Skin epidermis (tissue), 12 donors: Measurements from ENCODE around the gene FOCAD.
"Not testable (repeated sequence)": the region's sequence is repeated elsewhere in the genome, so short reads cannot be mapped to it uniquely, and the experiment has no call there.

Experiments used
- H3K27ac ChIP-seq, 21 experiments: fragments of 200-600 bp; sonication (generic) in 11 of 21; one replicate each; pipeline ENCODE4 v1.5.0; 2020; ENCODE audit warnings: mild to moderate bottlenecking in 3 of 21, inconsistent platforms in 2 of 21, moderate library complexity in 2 of 21
- H3K4me3 ChIP-seq, 7 experiments: fragments of 200-600 bp; sonication (generic) in 2 of 7; one replicate each; pipeline ENCODE4 v1.5.0; 2020; ENCODE audit warnings: inconsistent platforms in 2 of 7, mild to moderate bottlenecking in 2 of 7, moderate library complexity in 1 of 7

Gene FOCAD

DNA sequence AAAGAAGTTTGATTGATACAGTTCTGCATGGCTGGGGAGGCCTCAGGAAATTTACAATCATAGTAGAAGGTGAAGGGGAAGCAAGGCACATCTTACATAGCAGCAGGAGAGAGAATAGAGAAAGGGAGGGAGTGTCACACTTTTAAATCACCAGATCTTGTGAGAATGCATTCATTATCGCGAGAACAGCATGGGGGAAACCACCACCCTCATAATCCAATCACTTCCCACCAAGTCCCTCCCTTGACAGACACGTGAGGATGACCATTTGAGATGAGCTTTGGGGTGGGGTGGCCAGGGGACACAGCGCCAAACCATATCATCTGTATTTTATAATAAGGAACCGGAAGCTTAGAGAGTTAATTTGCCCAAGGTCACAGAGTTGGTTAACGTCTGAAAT lies 13.7 kb upstream of the FOCAD start:
- Histone ChIP-seq H3K27ac (no peak overlapping the region), H3K4me3 (no peak overlapping the region)

DNA sequence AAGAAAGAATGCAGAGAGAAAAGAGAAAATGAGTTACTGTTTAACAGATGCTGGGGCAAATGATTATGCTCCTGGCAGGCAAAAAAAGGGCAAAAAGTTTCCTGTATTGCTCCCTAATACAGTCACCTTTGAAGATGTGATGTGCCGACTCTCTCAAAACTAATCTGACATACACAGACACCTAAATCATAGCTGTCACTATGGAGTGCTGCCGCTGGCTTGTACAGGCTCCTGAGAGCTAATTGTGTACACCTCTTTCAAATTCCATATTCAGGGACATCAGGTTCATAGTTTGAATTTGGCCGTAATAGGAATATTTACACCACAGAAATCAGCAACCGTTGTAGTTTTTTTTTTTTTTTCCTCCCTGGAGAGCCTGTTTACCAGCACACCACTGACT lies 12.4 kb upstream of the FOCAD start:
- Histone ChIP-seq H3K4me3 (no peak overlapping the region), H3K27ac (no peak overlapping the region)

DNA sequence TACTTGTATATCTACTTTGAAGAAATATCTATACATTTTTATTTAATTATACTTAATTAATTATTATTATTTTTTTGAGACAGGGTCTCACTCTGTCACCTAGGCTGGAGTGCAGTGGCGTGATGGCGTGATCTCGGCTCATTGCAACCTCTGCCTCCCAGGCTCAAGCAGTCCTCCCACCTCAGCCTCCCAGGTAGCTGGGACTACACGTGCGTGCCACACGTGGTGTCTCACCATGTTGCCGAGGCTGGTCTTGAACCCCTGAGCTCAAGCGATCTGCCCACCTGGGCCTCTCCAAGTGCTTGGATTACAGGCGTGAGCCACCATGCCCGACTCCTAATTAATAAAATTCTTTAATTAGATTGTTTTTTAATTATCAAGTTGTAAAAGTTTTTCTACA lies 10.5 kb upstream of the FOCAD start:
- not testable (repeated sequence) for H3K4me3 ChIP-seq, H3K27ac ChIP-seq

DNA sequence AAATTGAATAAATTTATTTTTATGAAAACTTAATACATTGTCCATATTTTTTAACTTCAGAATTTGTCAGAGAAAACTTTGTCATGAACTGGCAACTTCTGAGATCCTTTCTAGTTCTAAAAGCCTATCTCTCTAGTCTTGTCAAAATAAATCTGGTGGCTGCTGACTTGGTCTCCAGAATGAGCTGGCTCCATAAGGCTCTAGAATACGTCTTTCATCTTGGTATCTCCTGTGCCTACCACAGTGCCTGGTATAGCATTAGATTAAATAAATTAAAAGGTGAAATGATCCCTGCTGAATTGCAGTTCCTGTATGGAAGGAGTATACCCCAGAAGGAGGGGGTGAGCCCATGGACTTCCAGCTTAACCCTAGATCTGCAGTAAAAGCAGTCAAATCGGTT lies 2.6 kb upstream of the FOCAD start:
- H3K27ac ChIP-seq, result no peak overlapping the region
- H3K4me3 ChIP-seq, result no peak overlapping the region

DNA sequence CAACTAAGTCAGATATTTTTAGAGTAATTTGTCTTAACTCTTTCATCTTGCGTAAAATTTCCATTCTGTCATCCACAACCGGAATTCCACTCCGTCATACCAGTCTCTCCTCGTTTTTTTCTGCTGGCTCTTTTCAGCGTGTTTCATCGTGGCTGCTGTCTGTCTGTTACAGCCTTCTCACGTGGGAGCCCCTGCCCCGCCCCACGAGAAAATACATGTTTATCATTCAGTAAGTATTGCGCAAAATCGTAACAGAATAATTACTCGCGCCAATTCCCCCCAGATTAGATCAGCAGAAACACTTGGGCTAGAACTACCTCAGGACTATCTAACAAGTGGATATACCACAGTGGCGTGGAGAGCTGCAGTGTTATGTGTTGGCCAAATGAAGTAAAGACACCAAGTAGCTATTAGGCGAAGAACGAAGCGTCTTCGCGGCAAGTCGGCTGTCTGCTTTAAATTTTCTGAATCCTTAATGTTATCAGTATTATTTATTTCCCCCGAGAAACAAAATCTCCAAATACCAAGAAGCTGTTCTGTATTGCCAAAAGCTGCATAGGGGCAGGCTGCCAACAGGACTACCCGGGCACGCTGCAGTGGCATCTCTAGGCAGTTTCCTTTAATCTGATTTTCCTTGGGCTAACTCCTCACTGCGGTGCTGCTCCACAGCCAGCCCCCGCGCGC lies 566 bp upstream of the FOCAD start:
- peak overlapping the region; percentile 53 to 98 (median 84) for H3K4me3 ChIP-seq
- peak overlapping the region in 19 of 21 experiments; percentile 3 to 96 (median 85) for H3K27ac ChIP-seq

DNA sequence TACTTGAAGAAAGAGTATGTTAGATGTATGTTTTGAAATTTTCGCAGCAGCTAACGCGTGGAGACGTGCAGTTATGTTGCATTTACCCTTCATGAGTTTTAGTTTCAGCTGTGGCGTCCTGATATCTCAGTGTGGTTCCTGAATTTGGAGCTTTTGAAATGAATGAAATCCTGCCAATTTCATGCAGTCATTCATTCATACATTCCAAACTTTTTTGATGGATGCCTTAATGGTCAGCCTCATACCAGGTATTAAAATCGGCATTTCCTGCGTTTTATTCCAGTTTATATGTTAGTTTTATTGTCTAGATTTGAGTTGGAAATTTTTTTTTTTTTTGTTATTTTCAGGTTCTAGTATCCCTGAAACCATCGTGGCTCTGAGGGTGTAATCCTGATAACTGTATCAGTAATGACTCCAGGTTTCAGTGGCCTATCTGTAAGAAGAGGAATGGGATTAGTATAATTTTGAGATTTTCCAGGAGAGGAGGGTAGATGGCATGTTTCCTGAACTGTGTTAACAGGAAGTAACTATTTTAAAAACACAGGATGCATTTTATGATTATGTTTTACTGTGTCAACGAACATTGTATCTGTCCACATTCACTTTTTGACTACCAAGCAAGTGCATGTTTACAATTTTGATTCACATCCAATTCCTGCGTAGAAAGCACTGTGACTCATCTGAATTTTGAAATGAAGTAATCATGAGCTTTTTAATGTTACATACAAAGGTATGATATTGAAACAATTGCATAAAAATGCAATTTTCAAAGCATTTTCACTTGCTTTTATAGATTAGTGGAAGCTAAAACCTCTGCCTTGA lies 1.0 kb downstream of the FOCAD start:
- Histone ChIP-seq H3K4me3 (peak overlapping the region; percentile 53 to 98 (median 84)), H3K27ac (peak overlapping the region in 19 of 21 experiments; percentile 73 to 98 (median 91))

DNA sequence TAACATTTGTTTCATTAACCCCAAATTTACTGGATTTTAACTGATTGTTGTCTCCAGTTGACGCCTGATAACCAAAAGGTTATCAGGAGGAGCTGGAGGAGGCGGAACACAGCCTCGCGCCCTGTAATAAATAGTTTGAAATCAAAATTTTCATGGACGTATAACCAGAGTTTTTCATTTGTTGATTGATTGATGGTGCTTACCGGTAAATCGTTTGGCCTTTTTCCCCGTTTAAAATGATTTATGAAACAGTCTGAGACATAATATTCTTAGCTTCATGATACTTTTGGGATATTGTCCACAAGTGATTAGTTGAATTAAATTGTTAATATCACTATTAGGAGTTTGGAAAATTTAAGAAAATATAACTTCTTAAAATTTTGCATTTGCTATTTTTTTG lies 1.7 kb downstream of the FOCAD start:
- no peak overlapping the region for H3K4me3 ChIP-seq
- H3K27ac ChIP-seq, result peak overlapping the region in 3 of 21 experiments; percentile 37 to 91 (median 88)

DNA sequence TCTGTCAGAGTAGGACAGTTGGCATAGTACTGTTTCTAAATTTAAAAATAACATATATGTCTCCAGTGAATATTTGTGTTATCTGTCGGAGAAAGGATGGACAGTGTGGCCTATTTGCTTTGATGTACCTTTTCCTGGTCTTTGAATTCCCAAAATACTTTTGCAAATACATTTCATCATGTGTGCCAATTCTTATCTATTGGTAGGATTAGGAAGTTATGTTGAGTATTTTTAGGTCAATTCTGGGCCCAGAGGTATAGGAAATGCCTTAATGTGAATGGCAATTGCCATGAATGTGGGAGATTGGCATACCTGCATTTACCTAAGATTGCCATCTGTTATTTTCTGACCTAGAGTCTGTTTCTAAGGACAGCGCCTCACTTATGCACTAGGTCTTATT lies 5.8 kb downstream of the FOCAD start:
- Histone ChIP-seq H3K27ac (no peak overlapping the region), H3K4me3 (no peak overlapping the region)

DNA sequence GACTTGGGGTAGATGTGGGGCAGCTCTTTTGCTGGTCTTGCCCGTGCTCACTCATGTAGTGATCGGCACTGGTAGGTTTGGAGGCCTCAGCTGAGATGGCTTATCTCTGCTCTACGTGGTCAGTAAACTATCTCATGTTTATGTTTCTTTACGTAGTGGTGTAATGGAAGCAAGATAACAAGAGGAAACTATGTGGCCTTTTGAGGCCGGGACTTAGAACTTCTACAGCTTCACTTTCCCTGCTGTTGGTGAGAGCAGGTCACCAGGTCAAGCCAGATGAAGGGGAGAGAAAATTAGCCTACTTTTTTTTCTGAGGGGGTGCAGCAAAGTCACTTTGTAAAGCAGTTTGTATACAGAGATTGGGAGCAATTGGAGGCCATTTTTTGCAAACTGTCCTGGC lies 8.5 kb downstream of the FOCAD start:
- no peak overlapping the region for H3K27ac ChIP-seq

DNA sequence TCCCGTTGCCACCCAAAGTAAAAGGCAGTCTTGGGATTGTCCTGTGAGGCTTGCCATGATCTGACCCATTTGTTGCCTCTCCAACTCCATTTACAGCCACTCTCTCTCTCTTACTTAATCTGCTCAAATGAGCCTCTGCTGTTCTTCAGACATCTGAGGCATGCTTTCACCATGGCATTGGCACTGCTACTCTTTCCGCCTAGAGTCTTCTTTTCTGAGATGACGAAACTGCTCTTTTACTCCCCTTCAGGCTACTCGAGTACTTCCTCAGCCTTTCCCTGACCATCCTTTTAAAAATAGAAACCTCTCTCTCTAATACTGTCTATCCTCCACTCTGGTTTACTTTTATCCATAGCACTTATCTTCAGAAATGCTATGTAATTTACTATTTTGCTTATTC lies 9.0 kb downstream of the FOCAD start:
- Histone ChIP-seq H3K4me3 (no peak overlapping the region), H3K27ac (no peak overlapping the region)

More for the DNA sequence above, 8.5 kb downstream of the FOCAD start:
- H3K4me3 ChIP-seq, result no peak overlapping the region

DNA sequence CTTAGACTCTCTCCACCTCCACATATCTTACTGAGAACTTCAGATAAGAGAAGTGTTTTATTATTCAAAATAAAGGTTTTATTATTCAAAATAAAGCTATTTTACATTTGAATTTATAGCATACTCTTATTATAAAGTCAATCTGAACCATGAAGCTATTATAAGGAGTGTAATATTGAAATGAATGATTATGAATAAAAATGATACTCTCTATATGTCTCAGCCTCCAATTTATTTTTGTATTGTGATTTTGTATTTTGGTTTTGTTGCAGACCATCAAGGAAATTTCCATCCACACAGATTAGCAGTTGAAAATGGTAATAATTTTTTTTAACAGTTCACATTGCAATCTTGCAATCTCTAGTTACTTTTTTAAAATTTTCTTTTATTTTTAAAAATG lies 10.2 kb downstream of the FOCAD start:
- Histone ChIP-seq H3K27ac (no peak overlapping the region), H3K4me3 (no peak overlapping the region)

DNA sequence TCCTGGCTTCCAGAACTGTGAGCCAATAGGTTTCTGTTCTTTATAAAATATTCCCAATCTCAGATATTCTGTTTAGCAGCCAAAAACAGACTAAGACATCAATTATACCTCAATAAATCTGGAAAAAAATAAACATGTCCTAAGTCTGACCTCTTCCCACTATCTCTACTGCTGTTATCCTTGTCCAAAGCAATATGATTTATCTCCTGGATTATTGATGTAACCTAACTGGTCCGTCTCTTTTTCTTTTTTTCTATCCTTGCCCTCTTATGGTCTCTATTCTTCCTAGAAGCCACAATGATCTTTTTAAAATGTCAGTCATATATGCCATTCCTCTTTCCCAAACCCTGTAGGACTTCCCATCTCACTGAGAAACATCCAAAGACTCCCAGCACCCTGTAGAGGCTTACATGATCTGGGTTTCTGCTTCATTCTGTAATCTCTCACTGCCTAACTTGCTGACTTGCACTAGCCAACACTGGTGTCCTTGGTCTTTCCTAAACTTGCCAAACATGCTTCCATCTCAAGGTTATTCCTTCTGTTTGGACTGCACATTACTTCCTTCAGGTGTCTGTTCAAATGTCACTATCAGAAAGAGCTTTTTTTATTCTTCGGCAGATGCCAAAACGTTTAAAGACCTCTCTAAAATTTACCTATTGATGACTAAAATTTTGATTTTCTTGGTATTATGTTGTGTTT lies 13.1 kb downstream of the FOCAD start:
- no peak overlapping the region for H3K27ac ChIP-seq

DNA sequence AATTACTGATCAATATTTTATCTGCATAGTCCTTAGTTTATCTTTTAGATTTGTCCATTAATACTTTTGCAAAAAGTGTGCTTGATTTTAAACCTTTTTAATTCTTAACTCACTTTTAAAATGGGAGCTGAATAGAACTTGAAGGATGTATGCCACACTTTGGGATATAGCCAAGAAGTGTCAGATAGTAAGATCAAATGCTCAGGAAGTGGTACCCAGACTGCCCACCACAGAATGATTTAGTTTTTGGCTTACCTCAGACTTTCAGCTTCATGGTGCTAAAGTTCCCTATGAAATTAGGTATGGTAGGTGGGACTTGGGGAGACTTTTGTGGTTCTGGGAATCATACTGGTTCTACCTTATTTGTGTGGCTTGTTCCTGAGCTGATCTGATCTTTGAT lies 14.7 kb downstream of the FOCAD start:
- Histone ChIP-seq H3K4me3 (no peak overlapping the region), H3K27ac (no peak overlapping the region)

More for the DNA sequence above, 13.1 kb downstream of the FOCAD start:
- H3K4me3 ChIP-seq, result no peak overlapping the region

DNA sequence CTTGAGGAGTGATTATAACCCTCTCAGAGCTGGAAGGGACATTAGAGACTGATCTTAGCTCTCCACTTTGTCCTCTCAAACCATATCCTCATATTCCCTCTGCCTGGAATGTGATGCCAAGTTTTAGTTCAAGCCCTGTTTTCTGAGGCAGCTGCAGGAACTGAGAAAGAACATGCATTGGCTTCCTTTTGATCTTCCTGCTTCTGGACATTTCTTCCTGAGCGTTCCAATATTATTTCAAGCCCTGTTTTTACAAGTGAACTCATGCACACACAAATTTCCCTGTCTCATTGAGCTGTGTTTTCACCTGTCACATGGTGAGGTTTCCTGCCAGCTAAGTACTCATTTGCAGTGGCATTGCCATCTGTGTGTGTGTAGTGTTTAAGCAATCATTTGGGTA lies 17.0 kb downstream of the FOCAD start:
- peak overlapping the region in 1 of 21 experiments; percentile 17 for H3K27ac ChIP-seq
- H3K4me3 ChIP-seq, result no peak overlapping the region

DNA sequence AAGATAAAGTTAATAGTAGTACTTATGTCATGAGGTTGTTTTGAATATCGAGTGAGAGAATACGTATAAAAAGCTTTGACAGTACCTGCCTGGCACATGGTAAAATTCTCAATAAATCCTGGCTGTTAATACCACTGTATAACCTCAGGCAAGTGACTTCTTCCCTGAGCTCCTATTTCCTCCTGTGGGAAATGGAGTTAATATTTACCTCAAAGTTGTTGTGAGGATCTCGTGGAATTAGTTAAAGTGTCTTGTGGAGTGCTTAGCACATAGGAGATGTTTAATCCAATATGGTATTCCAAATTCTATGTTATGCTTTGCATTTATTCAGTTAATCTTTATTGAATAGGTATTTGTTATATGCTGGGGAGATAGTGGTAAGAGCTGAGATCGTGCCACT lies 18.5 kb downstream of the FOCAD start:
- Histone ChIP-seq H3K27ac (no peak overlapping the region), H3K4me3 (no peak overlapping the region)

DNA sequence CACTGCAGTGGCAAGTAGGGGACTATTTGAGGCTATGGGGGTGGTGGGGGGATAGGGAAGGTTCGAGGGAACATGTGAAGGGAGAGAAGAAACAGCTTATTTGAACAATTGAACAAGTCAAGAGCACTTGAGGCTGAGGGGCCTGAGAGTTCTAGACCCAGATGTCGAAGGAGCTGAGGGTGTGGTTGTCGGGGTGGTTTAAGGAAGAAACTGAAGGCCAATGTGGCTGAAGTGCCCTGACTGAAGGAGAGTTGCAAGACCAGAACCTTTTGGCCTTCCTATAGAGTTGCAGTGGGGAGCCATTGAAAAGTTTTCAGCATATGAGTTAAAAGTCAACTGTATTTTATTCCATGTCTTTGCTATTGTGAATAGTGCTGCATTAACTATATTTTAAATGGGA lies 19.1 kb downstream of the FOCAD start:
- Histone ChIP-seq H3K27ac (no peak overlapping the region), H3K4me3 (no peak overlapping the region)

DNA sequence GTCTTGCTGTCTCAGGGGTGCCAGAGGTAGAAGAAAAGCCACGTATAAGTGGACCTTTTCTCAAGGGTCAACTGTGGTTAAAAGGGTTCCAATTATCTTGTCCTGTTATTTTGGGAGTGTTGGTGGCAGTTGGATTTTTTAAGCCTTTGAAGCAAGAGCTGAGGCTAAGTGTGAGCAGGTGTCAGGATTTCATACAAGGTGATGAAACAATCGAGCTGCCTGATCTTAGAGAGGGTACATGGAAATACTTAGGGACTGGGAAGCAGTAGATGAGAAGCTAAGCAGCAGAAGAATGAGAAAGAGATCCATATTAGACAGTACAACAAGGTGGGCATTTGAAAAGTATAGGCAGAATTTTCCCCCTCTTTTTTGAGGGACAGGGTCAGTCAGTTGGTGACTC lies 23.6 kb downstream of the FOCAD start:
- Histone ChIP-seq H3K4me3 (no peak overlapping the region), H3K27ac (no peak overlapping the region)

DNA sequence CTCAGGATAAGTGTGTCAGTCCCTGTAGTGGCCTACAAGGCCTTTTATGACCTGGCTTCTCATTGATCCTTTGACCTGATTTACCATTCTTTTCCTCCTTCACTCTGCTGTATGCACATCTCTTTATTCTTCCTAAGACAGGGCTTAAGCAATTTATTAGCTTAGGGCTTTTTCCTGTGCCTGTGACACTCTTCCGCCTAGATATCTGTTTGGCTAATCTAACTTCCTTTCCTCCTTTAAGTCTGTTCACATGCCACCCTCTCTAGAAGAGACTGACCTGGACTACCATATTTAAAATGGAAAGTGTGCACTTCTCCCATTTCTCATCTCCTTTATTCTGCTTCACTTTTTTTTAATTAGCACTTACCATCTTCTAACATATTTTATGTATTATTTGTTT lies 29.1 kb downstream of the FOCAD start:
- no peak overlapping the region for H3K4me3 ChIP-seq
- H3K27ac ChIP-seq, result no peak overlapping the region

DNA sequence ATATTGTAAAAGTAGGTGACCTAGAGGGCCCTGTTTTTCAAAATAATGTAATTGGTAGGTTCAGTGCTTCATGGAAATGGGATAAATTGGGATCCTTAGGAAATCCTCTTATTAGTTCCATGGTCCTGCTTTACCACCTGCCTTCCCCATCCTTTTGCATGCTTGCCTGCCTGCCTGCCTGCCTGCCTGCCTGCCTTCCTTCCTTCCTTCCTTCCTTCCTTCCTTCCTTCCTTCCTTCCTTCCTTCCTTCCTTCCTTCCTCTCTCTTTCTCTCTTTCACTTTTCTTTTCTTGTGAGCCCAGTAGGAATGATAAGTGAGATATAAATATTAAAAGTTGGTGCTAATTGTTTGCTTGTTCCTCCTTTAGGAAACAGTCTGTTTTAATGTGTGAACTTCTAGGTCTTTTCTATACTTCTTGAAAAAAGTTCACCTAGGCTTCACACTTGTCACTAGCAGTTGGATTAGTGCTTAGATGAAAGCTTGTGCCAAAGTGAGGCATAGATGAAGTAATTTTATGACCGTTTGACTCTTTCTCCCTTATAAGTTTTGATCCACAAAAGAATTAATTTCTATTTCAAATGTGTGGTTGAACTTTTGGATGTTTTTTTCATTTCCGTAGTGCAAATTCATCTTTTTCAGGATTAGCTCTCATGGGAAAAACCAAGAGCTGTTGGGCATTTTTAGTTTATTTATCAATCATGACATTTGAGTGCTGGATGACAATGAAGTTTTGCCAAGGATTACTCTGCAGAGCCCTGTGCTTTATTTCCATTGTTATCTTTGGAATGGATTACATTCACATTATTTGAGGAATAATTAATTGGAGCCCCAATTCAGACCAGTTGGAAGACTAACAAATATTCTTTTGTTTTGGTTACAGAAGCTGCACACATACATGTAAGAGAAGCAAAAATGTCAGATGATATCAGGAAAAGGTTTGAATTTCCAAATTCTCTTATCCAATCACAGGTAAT lies 30.7 kb downstream of the FOCAD start:
- Histone ChIP-seq H3K27ac (no peak overlapping the region), H3K4me3 (no peak overlapping the region)

DNA sequence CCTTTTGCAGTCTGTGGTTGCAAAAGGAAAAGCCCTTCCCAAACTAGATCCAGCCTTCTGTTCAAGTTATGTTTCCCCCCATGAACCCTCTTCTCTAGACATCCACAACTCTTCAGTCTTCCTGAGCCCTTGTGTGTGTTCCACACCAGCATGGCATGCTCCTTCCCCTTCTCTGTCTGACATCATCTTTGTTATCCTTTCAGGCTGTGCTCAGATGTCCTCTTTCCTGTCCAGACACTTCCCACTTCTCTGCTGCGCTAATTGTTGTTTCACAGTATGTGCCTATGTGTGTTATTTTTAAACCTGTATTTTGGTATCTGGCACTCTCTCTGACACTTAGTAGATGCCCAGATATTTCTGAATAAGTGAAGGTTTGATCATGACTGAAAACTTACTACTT lies 38.2 kb downstream of the FOCAD start:
- no peak overlapping the region for H3K4me3 ChIP-seq
- no peak overlapping the region for H3K27ac ChIP-seq
